GM12872 (cell line): Measurements from ENCODE around the gene CREB3L2.

Experiments
- TF ChIP-seq, protein P1 (sequence below): IDR thresholded peaks from 3 replicates; pipeline ENCODE4 v1.5.1; 2011; ENCODE audit warnings: low read depth, mild to moderate bottlenecking, low read length, moderate library complexity; ENCODE audit not compliant: insufficient read depth

The CREB3L2 gene

DNA sequence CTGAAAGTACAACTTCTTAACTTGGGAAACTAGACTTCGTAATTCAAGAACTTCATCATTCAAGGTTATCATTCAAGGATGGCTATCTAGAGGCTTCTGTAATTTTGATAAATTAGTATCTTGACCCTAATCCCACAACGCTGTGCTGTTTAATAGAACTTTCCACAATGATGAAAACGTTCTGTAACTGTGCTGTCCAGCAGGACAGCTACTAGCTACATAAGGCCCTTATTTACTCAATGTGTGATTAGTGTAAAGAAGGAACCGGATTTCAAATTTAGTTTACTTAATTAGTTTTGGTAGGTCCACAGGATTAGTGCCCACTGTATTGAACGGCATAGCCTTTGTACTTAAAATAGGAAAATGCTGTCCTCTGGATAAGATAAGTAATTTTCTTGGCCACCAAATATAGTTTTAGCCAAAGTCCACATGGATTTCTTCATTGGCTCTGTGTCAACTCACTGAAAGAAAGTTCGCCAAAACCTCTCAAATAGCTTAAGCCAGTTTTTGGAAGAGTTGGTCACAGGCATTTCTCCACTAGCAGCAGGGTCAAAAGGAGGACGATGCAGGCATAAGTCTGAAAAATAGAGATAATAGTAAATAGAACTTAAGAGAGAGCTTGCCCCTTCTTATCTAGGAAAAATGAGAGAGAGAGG lies 172.4 kb downstream of the CREB3L2 start:
- TF ChIP-seq, protein P1, sequence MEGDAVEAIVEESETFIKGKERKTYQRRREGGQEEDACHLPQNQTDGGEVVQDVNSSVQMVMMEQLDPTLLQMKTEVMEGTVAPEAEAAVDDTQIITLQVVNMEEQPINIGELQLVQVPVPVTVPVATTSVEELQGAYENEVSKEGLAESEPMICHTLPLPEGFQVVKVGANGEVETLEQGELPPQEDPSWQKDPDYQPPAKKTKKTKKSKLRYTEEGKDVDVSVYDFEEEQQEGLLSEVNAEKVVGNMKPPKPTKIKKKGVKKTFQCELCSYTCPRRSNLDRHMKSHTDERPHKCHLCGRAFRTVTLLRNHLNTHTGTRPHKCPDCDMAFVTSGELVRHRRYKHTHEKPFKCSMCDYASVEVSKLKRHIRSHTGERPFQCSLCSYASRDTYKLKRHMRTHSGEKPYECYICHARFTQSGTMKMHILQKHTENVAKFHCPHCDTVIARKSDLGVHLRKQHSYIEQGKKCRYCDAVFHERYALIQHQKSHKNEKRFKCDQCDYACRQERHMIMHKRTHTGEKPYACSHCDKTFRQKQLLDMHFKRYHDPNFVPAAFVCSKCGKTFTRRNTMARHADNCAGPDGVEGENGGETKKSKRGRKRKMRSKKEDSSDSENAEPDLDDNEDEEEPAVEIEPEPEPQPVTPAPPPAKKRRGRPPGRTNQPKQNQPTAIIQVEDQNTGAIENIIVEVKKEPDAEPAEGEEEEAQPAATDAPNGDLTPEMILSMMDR: no peak

DNA sequence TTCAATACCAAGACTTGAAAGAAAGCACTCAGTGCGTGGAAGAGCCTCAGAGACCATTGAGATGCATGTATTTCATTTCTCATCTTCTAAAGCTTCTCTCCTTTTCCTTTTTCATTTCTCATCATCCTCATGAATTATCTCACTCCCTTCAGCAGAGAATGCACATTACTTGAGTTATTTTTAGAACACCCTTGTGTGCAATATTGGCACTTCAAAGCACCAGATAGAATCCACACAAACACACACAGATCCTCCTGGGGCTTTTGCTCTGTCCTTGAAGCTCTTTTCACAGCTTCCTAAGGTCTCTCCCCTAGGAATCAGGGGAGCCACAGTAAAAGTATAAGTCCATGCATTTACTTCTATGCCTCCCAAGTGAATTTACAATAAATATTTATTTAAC lies 173.4 kb downstream of the CREB3L2 start:
- TF ChIP-seq, protein P1: no peak

DNA sequence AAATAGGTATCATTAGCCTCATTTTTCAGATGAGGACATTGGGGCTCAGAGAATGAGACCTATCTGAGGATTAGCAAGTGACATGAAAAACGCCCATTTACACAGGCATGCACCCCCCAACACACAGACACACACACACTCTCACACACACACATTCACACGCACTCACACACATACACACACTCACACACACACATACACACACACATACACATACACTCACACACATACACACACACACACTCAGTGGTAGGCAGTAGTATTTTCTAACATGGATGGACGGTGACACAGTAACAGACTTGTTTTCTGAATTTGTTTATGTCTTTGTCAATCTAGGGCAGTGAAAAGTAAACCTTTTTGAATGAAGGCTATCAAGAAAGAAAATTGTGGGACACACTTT lies 176.4 kb downstream of the CREB3L2 start:
- TF ChIP-seq, protein P1: no peak
